Esophagus muscularis mucosa (tissue), 3 donors: ENCODE data around the gene FHL1.

ENCODE experiments used
- CTCF ChIP-seq, 3 experiments: fragments of 200-600 bp in 2 of 3; fragments of 450-650 bp in 1 of 3; sonication (generic) in 2 of 3; IDR thresholded peaks; one replicate each; pipeline ENCODE4 v1.5.1; 2017 to 2019; ENCODE audit warnings: antibody characterized with exemption in 3 of 3, mild to moderate bottlenecking in 2 of 3, moderate library complexity in 1 of 3
- POLR2AphosphoS5 ChIP-seq, 2 donors: sonication (generic); formaldehyde crosslinking; IDR thresholded peaks; one replicate each; pipeline ENCODE4 v1.6.1; 2017; ENCODE audit warnings: antibody characterized with exemption in 2 of 2

- no peak for TF ChIP-seq POLR2AphosphoS5 (IDR thresholded peaks at IDR 0.05)
- no peak for TF ChIP-seq CTCF (IDR thresholded peaks at IDR 0.05)
Measured at GRCh38 chrX:136256026-136256425, 108.7 kb downstream of the FHL1 start.
